Ovary (tissue), 9 donors: ENCODE data around the gene DEDD2. TPM values are rescaled to one million over a fixed set of nuclear protein-coding genes. Genes with fewer than 3 reads are reported as not detected.

Experiments
- DNase-seq, 5 donors: peaks; one replicate each; pipeline ENCODE4 v3.0.0-alpha.2; 2019 to 2020
- H3K27ac ChIP-seq, 2 donors: fragments of 200-600 bp; one replicate each; pipeline versions ENCODE4 v1.5.1 to v1.8.0; 2019 to 2022
- H3K27me3 ChIP-seq: fragments of 200-600 bp; one replicate; pipeline ENCODE4 v1.8.0; 2022
- H3K36me3 ChIP-seq: fragments of 200-600 bp; sonication (generic); one replicate; pipeline ENCODE4 v1.5.1; 2019
- H3K4me1 ChIP-seq: one replicate; pipeline ENCODE4 v1.8.1; 2013; ENCODE audit warnings: mild to moderate bottlenecking, moderate library complexity; ENCODE audit not compliant: insufficient read depth
- H3K4me3 ChIP-seq: fragments of 200-600 bp; sonication (generic); one replicate; pipeline ENCODE4 v1.5.1; 2017
- H3K9me3 ChIP-seq, 2 donors: fragments of 200-600 bp in 1 of 2; sonication (generic) in 1 of 2; one replicate each; pipeline versions ENCODE4 v1.5.1 to v1.8.1; 2013 to 2019; ENCODE audit warnings: mild to moderate bottlenecking in 1 of 2, moderate library complexity in 1 of 2
- EP300 ChIP-seq: sonication (generic); formaldehyde crosslinking; IDR thresholded peaks from one replicate; pipeline ENCODE4 v1.6.1; 2017; ENCODE audit warnings: antibody characterized with exemption
- POLR2A ChIP-seq: fragments of 450-650 bp; IDR thresholded peaks from one replicate; pipeline ENCODE4 v1.6.1; 2017; ENCODE audit warnings: antibody characterized with exemption, mild to moderate bottlenecking, moderate library complexity
- WGBS, 3 donors: extraction: QIAGEN DNeasy Blood & Tissue Kit in 1 of 3; methylation state at CpG; one replicate each; pipeline versions ENCODE4 v1.1.5 to v1.1.7; 2013 to 2017; 5-methylcytosine and 5-hydroxymethylcytosine counted together
- intact Hi-C, 4 donors: fragments of 100-400 bp; cut with DNase I; formaldehyde crosslinking; loops; one replicate each; pipeline versions ENCODE4 v1.11.0 to v1.15.1; 2022 to 2023
- polyA plus RNA-seq, 2 donors: library from polyadenylated mRNA; stranded (reverse); fragments of 200-250 nt in 1 of 2; fragments of 350-450 nt in 1 of 2; fragmentation: Illumina TruSeq in 1 of 2; extraction: RNeasy Lipid Tissue Mini Kit (QIAGEN cat#74804) in 1 of 2; gene quantifications; one replicate each; pipeline ENCODE4 v1.2.3, GENCODE V29; 2013 to 2014
- total RNA-seq, 7 donors: library from RNA; depleted of rRNA in 2 of 7; stranded (reverse); fragments of >200 nt in 2 of 7; fragmentation: NEBNext Ultra II Directional in 3 of 7; extraction: Animal tissue kit (Norgen Biotek cat#: 25700) in 3 of 7; gene quantifications; one replicate each; pipeline versions ENCODE4 v1.1.0 to v1.2.4, GENCODE V29; 2016 to 2023
- TF ChIP-seq, protein P1 (sequence below), 3 donors: fragments of 450-650 bp in 2 of 3; fragments of 200-600 bp in 1 of 3; IDR thresholded peaks; one replicate each; pipeline versions ENCODE4 v1.5.1 to v1.8.0; 2016 to 2022; ENCODE audit warnings: antibody characterized with exemption in 3 of 3, mild to moderate bottlenecking in 1 of 3
- donor health status: DM: no; HTN: no; CAD: no; lungs with moderate emphysema.
- donor health status: DM: no; HTN: no; CAD: no.
- donor health status: Bipolar disorder and iron deficiency.
- donor health status: DM: yes; HTN: yes; CAD: no.
- donor health status: DM: no; HTN: no; CAD: no.
- donor health status: DM: yes; HTN: yes; CAD: no.

The DEDD2 gene
- total and polyA plus RNA-seq, 9 donors: 8.3 to 36.8 (median 25.1) TPM

GRCh38 chr19:42152910-42153671 is 64.4 kb downstream of the DEDD2 start:
- intact Hi-C loops: no loop called here
- 85 to 86% (median 86%) methylated on average over 25 of the region's 25 CpGs for WGBS, 3 donors
- H3K9me3 ChIP-seq: no peaks in the 10 kb centered on the region
- TF ChIP-seq, protein P1, sequence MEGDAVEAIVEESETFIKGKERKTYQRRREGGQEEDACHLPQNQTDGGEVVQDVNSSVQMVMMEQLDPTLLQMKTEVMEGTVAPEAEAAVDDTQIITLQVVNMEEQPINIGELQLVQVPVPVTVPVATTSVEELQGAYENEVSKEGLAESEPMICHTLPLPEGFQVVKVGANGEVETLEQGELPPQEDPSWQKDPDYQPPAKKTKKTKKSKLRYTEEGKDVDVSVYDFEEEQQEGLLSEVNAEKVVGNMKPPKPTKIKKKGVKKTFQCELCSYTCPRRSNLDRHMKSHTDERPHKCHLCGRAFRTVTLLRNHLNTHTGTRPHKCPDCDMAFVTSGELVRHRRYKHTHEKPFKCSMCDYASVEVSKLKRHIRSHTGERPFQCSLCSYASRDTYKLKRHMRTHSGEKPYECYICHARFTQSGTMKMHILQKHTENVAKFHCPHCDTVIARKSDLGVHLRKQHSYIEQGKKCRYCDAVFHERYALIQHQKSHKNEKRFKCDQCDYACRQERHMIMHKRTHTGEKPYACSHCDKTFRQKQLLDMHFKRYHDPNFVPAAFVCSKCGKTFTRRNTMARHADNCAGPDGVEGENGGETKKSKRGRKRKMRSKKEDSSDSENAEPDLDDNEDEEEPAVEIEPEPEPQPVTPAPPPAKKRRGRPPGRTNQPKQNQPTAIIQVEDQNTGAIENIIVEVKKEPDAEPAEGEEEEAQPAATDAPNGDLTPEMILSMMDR (IDR thresholded peaks at IDR 0.05): no peak
- no peak for TF ChIP-seq POLR2A
- no peak for TF ChIP-seq EP300
- H3K4me3 ChIP-seq: no peak overlapping the region
- no peaks in the 10 kb centered on the region for H3K4me1 ChIP-seq
- DNase-seq: no peak
- H3K27ac ChIP-seq: no peak overlapping the region
- H3K36me3 ChIP-seq: no peaks in the 10 kb centered on the region
- H3K27me3 ChIP-seq: no peaks in the 10 kb centered on the region

GRCh38 chr19:42151782-42152684 is 65.4 kb downstream of the DEDD2 start:
- intact Hi-C loops: no loop called here
- Histone ChIP-seq H3K9me3 (no peaks in the 10 kb centered on the region), H3K4me3 (no peak overlapping the region), H3K27ac (no peak overlapping the region), H3K27me3 (no peaks in the 10 kb centered on the region), H3K4me1 (no peaks in the 10 kb centered on the region), H3K36me3 (no peaks in the 10 kb centered on the region)
- TF ChIP-seq EP300 (no peak), POLR2A (no peak)
- TF ChIP-seq, protein P1 (IDR thresholded peaks at IDR 0.05): no peak
- no peak for DNase-seq
- WGBS, 3 donors: 43 to 49% (median 49%) methylated on average over 20 of the region's 20 CpGs

- H3K36me3 ChIP-seq: no peaks in the 10 kb centered on the region
- DNase-seq: no peak
- TF ChIP-seq EP300 (no peak), POLR2A (no peak)
- TF ChIP-seq, protein P1 (IDR thresholded peaks at IDR 0.05): no peak
- no peak overlapping the region for H3K27ac ChIP-seq
- no peaks in the 10 kb centered on the region for H3K27me3 ChIP-seq
- no peaks in the 10 kb centered on the region for H3K9me3 ChIP-seq
- 0 to 19% (median 17%) methylated on average over 5 to 9 of the region's 9 CpGs for WGBS, 3 donors
- intact Hi-C loops: no loop called here
- no peaks in the 10 kb centered on the region for H3K4me1 ChIP-seq
- no peak overlapping the region for H3K4me3 ChIP-seq
These were observed 66.5 kb downstream of the DEDD2 start for GRCh38 chr19:42150911-42151361.

DNA sequence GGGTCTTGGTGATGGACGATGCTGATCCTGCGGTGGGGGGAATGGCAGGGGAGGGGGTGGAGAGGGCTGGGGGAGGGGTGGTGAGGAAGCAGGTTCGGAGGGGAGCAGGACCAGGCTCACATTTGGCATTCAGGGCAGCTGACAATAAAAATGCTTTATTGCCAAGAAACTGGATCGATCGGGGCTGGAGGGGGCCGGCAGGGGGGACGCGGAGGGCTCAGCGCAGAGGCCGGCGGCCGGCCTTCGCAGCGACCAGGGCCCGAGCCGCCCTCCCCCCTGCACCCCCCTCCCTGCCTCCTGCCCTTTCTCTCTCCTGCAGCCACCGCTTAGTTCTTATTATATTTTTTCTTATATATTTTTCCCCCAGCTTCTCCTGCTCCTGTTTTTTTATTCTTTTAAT is 67.1 kb downstream of the DEDD2 start:
- Histone ChIP-seq H3K36me3 (no peaks in the 10 kb centered on the region), H3K4me3 (no peak overlapping the region), H3K9me3 (no peaks in the 10 kb centered on the region), H3K4me1 (no peaks in the 10 kb centered on the region), H3K27ac (no peak overlapping the region), H3K27me3 (no peaks in the 10 kb centered on the region)
- TF ChIP-seq, protein P1 (IDR thresholded peaks at IDR 0.05): no peak
- no peak for TF ChIP-seq POLR2A
- TF ChIP-seq EP300: no peak
- no peak for DNase-seq
- 3 to 7% (median 5%) methylated on average over 17 of the region's 17 CpGs for WGBS, 3 donors
- intact Hi-C loops: no loop called here
